GM18907 (cell line): ENCODE results near the gene TBATA.

Experiments used
- ATAC-seq: cut with Tn5 transposase; IDR thresholded peaks from one replicate; pipeline ENCODE4 v1.9.1; 2021; ENCODE audit warnings: mild to moderate bottlenecking, moderate library complexity; ENCODE audit not compliant: unreplicated experiment

The TBATA gene

DNA sequence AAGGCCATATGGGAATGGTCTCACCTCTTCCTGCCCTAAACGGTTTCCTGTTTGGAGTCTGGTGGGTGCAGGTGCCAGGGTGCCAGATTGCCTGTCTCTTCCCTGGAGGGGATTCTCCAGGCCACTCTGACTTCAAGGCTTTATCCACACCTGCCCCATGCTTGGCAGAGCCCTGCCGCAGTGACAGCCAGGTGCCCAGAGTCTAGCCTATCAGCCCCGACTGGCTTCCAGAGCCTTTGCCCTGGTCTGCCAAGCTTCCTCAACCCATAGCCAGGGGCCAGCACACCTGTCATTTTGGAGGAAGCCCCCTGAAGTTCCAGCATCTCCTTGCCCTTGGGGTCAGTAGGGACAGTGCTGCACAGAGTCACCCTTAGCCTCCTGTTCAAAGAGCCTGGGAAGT, 21.6 kb downstream of the TBATA start:
- ATAC-seq, result no peak

DNA sequence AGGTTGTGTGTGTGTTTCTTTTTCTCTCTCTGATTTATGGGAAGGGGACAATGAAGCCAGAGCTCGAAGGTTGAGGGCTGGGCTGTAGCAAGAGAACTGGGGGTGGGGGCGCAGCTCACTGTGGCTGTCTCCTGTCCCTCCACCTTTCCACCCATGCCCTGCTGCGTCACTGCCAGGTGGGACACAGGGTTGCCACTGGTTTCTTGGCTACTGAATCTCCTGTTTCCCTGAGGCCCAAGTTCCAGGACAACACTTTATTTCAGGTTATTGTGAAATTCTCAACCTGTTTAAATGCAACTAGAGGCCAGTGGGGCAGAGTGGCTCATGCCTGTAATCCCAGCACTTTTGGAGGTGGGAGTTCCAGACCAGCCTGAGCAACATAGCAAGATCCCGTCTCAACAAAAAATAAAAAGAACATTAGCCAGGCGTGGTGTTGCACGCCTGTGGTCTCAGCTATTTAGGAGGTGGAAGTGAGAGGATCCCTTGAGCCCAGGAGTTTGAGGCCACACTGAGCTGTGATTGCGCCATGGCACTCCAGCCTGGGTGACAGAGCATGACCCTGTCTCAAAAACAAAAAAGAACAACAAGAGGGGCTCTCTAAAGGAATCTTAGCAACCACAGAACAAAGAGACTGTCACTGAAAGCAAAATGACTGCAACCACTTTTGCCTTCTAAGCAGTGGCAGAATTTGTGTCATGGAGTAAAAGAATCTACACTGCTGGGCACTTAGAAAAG, 22.6 kb downstream of the TBATA start:
- no peak for ATAC-seq

DNA sequence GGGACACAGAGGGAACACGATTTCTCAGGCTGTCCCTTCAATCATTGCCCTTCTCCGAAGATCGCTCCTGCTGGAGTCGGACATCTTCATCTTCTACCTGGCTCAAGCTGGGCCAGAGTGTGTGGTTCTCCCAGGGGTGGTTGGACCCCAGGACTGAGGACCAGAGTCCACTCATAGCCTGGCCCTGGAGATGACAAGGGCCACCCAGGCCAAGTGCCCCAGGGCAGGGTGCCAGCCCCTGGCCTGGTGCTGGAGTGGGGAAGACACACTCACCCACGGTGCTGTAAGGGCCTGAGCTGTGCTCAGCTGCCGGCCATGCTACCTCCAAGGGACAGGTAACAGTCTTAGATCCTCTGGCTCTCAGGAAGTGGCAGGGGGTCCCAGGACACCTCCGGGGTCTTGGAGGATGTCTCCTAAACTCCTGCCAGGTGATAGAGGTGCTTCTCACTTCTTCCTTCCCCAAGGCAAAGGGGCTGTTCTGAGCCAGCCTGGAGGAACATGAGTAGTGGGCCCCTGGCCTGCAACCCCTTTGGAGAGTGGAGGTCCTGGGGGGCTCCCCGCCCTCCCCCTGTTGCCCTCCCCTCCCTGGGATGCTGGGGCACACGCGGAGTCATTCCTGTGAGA, 23.3 kb downstream of the TBATA start:
- ATAC-seq, result no peak

DNA sequence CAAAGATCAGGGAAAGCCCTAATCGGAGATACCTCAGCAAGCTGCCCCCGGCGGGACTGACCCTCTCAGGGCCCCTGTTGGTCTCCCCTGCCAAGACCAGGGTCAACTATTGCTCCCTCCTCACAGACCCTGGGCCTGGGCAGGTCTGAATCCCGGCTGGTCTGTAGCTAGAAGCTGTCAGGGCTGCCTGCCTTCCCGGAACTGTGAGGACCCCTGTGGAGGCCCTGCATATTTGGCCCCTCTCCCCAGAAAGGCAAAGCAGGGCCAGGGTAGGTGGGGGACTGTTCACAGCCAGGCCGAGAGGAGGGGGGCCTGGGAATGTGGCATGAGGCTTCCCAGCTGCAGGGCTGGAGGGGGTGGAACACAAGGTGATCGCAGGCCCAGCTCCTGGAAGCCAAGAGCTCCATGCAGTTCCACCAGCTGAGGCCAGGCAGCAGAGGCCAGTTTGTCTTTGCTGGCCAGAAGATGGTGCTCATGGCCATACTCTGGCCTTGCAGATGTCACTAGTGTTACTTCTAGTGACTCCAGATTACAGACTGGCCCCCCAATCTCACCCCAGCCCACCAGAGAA, 24.1 kb downstream of the TBATA start:
- no peak for ATAC-seq

- ATAC-seq, result no peak
These were observed 24.8 kb downstream of the TBATA start for GRCh38 chr10:70760271-70760787.

DNA sequence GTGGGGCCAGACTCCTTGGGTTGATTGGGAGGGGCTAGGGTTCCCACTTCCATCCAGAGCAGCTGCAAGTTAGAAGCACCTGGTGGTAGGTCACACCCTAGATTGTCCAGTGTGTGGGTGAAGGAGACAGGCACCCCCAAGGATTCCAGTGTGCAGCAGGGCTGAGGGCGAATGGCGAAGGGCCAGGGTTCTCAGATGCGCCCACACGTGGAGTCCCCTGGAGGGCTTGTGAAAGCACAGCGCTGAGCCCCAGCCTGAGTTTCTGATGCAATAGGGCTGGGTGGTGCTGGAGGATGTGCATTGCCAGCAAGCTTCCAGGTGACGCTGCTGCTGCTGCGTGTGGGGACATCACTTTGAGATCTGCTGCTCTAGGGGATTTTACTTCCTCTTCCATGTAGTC, 25.4 kb downstream of the TBATA start:
- no peak for ATAC-seq

GRCh38 chr10:70758757-70759514, 26.2 kb downstream of the TBATA start:
- no peak for ATAC-seq

DNA sequence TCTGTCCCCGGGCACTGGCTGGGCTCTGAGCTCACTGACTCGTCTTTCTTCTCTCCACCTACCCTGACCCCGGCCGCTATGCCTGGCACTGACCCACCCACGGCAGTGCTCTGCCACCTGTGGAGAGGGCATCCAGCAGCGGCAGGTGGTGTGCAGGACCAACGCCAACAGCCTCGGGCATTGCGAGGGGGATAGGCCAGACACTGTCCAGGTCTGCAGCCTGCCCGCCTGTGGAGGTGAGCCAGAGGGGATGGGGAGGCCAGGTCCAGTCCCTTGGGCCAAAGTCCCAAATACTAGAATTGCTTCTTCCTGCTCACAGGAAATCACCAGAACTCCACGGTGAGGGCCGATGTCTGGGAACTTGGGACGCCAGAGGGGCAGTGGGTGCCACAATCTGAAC, 27.3 kb downstream of the TBATA start:
- no peak for ATAC-seq

DNA sequence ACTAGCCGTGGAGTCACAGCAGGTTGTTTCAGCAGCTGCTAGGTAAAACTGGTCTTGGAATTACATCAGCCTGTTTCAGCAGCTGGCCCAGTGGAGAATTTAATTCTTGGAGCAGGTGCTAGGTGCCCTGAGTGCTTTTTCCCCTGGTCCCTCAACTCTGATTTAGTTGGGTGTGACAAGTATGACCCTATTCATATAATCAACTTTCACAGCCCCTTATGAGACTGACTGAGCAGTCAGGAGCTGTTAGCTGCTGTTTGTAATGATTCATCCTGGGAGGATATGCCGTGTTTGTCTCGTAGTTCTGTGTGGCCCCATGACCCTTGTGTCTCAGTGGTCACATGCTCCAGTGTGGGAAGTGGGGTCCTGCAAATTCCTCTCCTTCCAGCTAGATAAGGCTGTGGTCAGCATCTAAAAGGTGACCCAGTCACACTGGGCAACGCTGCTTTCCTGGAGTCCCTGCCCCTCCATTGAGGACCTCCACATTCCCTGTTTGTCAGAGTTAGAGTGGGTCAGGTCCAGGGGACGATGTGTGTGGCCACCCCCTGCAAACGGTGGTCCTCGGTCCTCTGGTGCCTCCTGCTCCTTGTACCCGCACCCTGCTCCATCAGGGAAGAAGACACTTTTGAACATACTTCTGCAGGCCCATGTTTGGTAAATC, 28.3 kb downstream of the TBATA start:
- no peak for ATAC-seq

GRCh38 chr10:70753841-70754621, 31.1 kb downstream of the TBATA start:
- ATAC-seq, result no peak

GRCh38 chr10:70753026-70753663, 32.0 kb downstream of the TBATA start:
- no peak for ATAC-seq

- ATAC-seq, result no peak
These were observed 32.6 kb downstream of the TBATA start for GRCh38 chr10:70752571-70752970.

GRCh38 chr10:70751991-70752390, 33.2 kb downstream of the TBATA start:
- ATAC-seq, result no peak

- no peak for ATAC-seq
These were observed 33.8 kb downstream of the TBATA start for GRCh38 chr10:70751356-70751755.

DNA sequence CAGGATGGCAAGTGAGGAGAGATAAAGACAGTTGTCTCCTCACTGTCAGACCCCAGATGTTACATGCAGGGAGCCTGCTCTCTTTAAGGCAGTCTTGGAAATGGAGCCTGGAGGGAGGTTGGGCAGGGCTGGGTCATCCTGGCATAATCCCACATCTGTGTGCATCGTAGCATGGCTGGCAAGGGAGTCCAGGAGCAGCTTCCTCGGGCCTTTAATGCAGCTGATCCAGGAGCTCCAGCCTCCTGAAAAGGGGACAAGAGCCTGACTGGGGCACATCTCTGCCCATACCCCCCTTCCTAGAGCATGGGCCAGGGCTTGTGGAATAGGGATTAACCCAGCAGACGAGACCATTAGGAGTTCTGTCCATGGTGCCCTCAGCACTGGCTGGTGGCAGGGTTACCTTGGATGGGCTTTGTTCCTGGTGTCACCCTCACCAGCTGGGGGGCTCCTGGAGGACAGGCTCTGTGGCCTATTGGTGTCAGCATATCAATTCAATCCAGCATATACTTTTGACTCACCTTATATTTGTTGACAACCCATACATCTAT, 34.9 kb downstream of the TBATA start:
- ATAC-seq, result no peak

- no peak for ATAC-seq
These were observed 35.4 kb downstream of the TBATA start for GRCh38 chr10:70749756-70750155.

GRCh38 chr10:70748801-70749573, 36.2 kb downstream of the TBATA start:
- no peak for ATAC-seq

GRCh38 chr10:70748305-70748704, 36.9 kb downstream of the TBATA start:
- ATAC-seq, result no peak
